ENCODE data around the gene TRIM66. TPM values are rescaled to one million over a fixed set of nuclear protein-coding genes. Genes with fewer than 3 reads are reported as not detected.

TRIM66 gene
- total and polyA plus RNA-seq, 10 of the 15 experiments (the other 5 are each of a cell fraction or from before 2014, with no cell fraction given) = 1.7 to 14.5 (median 7.4) TPM

DNA sequence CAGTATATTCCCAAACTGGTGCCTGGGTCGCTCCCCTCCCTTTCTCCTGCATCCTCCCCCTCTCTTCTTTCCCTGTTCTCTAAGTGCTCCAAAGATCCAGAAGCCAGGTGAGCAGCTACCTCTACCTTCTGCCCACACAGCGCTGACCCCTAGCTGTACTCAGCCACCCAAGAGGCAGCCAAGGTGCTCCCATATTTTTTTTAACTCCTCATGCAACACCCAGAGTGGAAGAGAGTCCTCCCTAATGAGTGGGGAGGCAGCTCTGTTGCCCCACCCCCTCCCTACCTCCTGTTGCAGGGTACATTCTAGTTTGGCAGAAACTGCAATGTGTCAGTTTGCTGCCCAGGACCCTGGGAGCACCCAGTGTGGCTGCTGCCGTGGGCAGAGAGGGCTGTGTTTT, 40.3 kb upstream of the TRIM66 start (continued):
- TF ChIP-seq, protein P1, sequence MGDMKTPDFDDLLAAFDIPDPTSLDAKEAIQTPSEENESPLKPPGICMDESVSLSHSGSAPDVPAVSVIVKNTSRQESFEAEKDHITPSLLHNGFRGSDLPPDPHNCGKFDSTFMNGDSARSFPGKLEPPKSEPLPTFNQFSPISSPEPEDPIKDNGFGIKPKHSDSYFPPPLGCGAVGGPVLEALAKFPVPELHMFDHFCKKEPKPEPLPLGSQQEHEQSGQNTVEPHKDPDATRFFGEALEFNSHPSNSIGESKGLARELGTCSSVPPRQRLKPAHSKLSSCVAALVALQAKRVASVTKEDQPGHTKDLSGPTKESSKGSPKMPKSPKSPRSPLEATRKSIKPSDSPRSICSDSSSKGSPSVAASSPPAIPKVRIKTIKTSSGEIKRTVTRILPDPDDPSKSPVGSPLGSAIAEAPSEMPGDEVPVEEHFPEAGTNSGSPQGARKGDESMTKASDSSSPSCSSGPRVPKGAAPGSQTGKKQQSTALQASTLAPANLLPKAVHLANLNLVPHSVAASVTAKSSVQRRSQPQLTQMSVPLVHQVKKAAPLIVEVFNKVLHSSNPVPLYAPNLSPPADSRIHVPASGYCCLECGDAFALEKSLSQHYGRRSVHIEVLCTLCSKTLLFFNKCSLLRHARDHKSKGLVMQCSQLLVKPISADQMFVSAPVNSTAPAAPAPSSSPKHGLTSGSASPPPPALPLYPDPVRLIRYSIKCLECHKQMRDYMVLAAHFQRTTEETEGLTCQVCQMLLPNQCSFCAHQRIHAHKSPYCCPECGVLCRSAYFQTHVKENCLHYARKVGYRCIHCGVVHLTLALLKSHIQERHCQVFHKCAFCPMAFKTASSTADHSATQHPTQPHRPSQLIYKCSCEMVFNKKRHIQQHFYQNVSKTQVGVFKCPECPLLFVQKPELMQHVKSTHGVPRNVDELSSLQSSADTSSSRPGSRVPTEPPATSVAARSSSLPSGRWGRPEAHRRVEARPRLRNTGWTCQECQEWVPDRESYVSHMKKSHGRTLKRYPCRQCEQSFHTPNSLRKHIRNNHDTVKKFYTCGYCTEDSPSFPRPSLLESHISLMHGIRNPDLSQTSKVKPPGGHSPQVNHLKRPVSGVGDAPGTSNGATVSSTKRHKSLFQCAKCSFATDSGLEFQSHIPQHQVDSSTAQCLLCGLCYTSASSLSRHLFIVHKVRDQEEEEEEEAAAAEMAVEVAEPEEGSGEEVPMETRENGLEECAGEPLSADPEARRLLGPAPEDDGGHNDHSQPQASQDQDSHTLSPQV (IDR thresholded peaks at IDR 0.05) = no peak
- TF ChIP-seq CBX5 (IDR thresholded peaks at IDR 0.05; ENCODE audit: low read depth) (no peak), ZZZ3 (IDR thresholded peaks at IDR 0.05; ENCODE audit: control insufficient read depth, insufficient read length, low read depth) (no peak), ZNF217 (IDR thresholded peaks at IDR 0.05) (no peak), CHD4 (IDR thresholded peaks at IDR 0.05) (no peak), SUZ12 (IDR thresholded peaks at IDR 0.05; ENCODE audit: unreplicated experiment) (no peak), NFYA (IDR thresholded peaks at IDR 0.05; ENCODE audit: borderline replicate concordance, low read depth, low read length) (no peak), RELA (IDR thresholded peaks at IDR 0.05; ENCODE audit: borderline replicate concordance, partially characterized antibody) (no peak), TBL1XR1 (IDR thresholded peaks at IDR 0.05; ENCODE audit: low read depth, low read length) (no peak), IKZF2 (IDR thresholded peaks at IDR 0.05) (no peak), RBBP5 (conservative IDR thresholded peaks at IDR 0.05) (no peak)
- TF ChIP-seq, protein P2, sequence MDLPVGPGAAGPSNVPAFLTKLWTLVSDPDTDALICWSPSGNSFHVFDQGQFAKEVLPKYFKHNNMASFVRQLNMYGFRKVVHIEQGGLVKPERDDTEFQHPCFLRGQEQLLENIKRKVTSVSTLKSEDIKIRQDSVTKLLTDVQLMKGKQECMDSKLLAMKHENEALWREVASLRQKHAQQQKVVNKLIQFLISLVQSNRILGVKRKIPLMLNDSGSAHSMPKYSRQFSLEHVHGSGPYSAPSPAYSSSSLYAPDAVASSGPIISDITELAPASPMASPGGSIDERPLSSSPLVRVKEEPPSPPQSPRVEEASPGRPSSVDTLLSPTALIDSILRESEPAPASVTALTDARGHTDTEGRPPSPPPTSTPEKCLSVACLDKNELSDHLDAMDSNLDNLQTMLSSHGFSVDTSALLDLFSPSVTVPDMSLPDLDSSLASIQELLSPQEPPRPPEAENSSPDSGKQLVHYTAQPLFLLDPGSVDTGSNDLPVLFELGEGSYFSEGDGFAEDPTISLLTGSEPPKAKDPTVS (IDR thresholded peaks at IDR 0.05; ENCODE audit: low read depth, low read length) = no peak

Measured in GM12878 (cell line).